Epidermal melanocyte (primary cell): Measurements from ENCODE around the gene UNC5C.

ENCODE experiments used
- DNase-seq: peaks from one replicate; pipeline ENCODE4 v3.0.0; 2011; ENCODE audit warnings: low spot score; ENCODE audit not compliant: insufficient read length

UNC5C gene

GRCh38 chr4:95522682-95523530, 25.9 kb downstream of the UNC5C start:
- no peak for DNase-seq

- DNase-seq: no peak
Measured at GRCh38 chr4:95517576-95518345, 31.0 kb downstream of the UNC5C start.

GRCh38 chr4:95516528-95517017, 32.2 kb downstream of the UNC5C start:
- DNase-seq: no peak

- no peak for DNase-seq
Measured at GRCh38 chr4:95515589-95515988, 33.2 kb downstream of the UNC5C start.

GRCh38 chr4:95513022-95513421, 35.8 kb downstream of the UNC5C start:
- DNase-seq: no peak

GRCh38 chr4:95511477-95511876, 37.3 kb downstream of the UNC5C start:
- DNase-seq: no peak

GRCh38 chr4:95510877-95511276, 37.9 kb downstream of the UNC5C start:
- DNase-seq: no peak

GRCh38 chr4:95510145-95510544, 38.6 kb downstream of the UNC5C start:
- no peak for DNase-seq

- no peak for DNase-seq
Measured at GRCh38 chr4:95508421-95508820, 40.4 kb downstream of the UNC5C start.

- no peak for DNase-seq
Measured at GRCh38 chr4:95507561-95507960, 41.2 kb downstream of the UNC5C start.

- no peak for DNase-seq
Measured at GRCh38 chr4:95507147-95507546, 41.6 kb downstream of the UNC5C start.

- DNase-seq: no peak
Measured at GRCh38 chr4:95506264-95506663, 42.5 kb downstream of the UNC5C start.

- no peak for DNase-seq
Measured at GRCh38 chr4:95505799-95506198, 43.0 kb downstream of the UNC5C start.

- DNase-seq: peak; percentile 33
Measured at GRCh38 chr4:95505151-95505550, 43.6 kb downstream of the UNC5C start.

GRCh38 chr4:95504501-95504900, 44.3 kb downstream of the UNC5C start:
- no peak for DNase-seq

GRCh38 chr4:95500361-95500760, 48.4 kb downstream of the UNC5C start:
- DNase-seq: no peak

- no peak for DNase-seq
Measured at GRCh38 chr4:95499291-95499696, 49.5 kb downstream of the UNC5C start.

- DNase-seq: no peak
Measured at GRCh38 chr4:95494186-95494585, 54.6 kb downstream of the UNC5C start.

- DNase-seq: no peak
Measured at GRCh38 chr4:95478679-95479078, 70.1 kb downstream of the UNC5C start.

GRCh38 chr4:95476121-95476520, 72.7 kb downstream of the UNC5C start:
- no peak for DNase-seq

GRCh38 chr4:95472534-95472933, 76.2 kb downstream of the UNC5C start:
- DNase-seq: no peak

- no peak for DNase-seq
Measured at GRCh38 chr4:95470622-95471021, 78.2 kb downstream of the UNC5C start.
